GM06990 (cell line): ENCODE results near the gene VKORC1L1.

Source experiments
- DNase-seq: peaks from one replicate; pipeline ENCODE4 v3.0.0-alpha.2; 2011; ENCODE audit not compliant: insufficient read length; ENCODE audit errors: extremely low read depth
- H3K27me3 ChIP-seq: replicated peaks from 2 replicates; pipeline ENCODE4 v1.6.0; 2011; ENCODE audit warnings: low read length; ENCODE audit not compliant: control insufficient read depth, insufficient read depth
- H3K36me3 ChIP-seq: 2 replicates; pipeline ENCODE4 v1.5.1; 2011; ENCODE audit warnings: low read length; ENCODE audit not compliant: control insufficient read depth, insufficient read depth
- H3K4me3 ChIP-seq: replicated peaks from 2 replicates; pipeline ENCODE4 v1.5.1; 2011; ENCODE audit warnings: low read depth, mild to moderate bottlenecking, control low read depth, low read length
- CTCF ChIP-seq: IDR thresholded peaks from 2 replicates; pipeline ENCODE4 v1.5.1; 2011; ENCODE audit warnings: low read length, control low read depth, mild to moderate bottlenecking, inconsistent platforms; ENCODE audit not compliant: insufficient read depth, poor library complexity, severe bottlenecking

The VKORC1L1 gene

GRCh38 chr7:66007232-66007631 lies 134.4 kb downstream of the VKORC1L1 start:
- no peak for TF ChIP-seq CTCF
- Histone ChIP-seq H3K27me3 (no peaks in the 10 kb centered on the region), H3K36me3 (no peaks in the 10 kb centered on the region), H3K4me3 (no peak overlapping the region)
- no peak for DNase-seq
